ENCODE data around the gene MARVELD1.

- TF ChIP-seq POLR2A (IDR thresholded peaks at IDR 0.05): no peak
- TF ChIP-seq CTCF (IDR thresholded peaks at IDR 0.05): no peak
Measured at GRCh38 chr10:97764519-97764931, 51.0 kb downstream of the MARVELD1 start.
